NOMO-1 treated with DMSO at 0.1 percent for 48 hours (cell line): Measurements from ENCODE around the gene OR52N5.

Source experiments
- DNase-seq: peaks from one replicate; lab custom pipeline; 2025; ENCODE audit not compliant: unreplicated experiment; lab: John Stamatoyannopoulos, UW

Gene OR52N5

GRCh38 chr11:5726351-5726750 lies 56.8 kb downstream of the OR52N5 start:
- DNase-seq, result no peak
